Subcutaneous abdominal adipose tissue (tissue), 5 donors: ENCODE data around the gene ZBTB39.
"Not testable (repeated sequence)": the region's sequence is repeated elsewhere in the genome, so short reads cannot be mapped to it uniquely, and the experiment has no call there.

Experiments used
- H3K27ac ChIP-seq: one replicate; pipeline ENCODE4 v1.7.0; 2013; ENCODE audit warnings: low read depth, mild to moderate bottlenecking, inconsistent platforms, low read length, moderate library complexity
- H3K27me3 ChIP-seq, 5 donors: one replicate each; pipeline ENCODE4 v1.7.0; 2013; ENCODE audit warnings: low read length in 5 of 5, inconsistent platforms in 1 of 5; ENCODE audit not compliant: control insufficient read depth in 5 of 5, insufficient read depth in 4 of 5
- H3K36me3 ChIP-seq, 5 donors: one replicate each; pipeline ENCODE4 v1.7.0; 2013; ENCODE audit warnings: low read length in 5 of 5; ENCODE audit not compliant: control insufficient read depth in 5 of 5, insufficient read depth in 5 of 5
- H3K4me1 ChIP-seq, 5 donors: one replicate each; pipeline ENCODE4 v1.7.0; 2013; ENCODE audit warnings: low read length in 5 of 5, mild to moderate bottlenecking in 3 of 5, moderate library complexity in 1 of 5; ENCODE audit not compliant: control insufficient read depth in 5 of 5, insufficient read depth in 5 of 5
- H3K4me3 ChIP-seq, 5 donors: one replicate each; pipeline ENCODE4 v1.7.0; 2013; ENCODE audit warnings: low read length in 5 of 5, low read depth in 1 of 5
- H3K9ac ChIP-seq, 5 donors: one replicate each; pipeline ENCODE4 v1.7.0; 2013; ENCODE audit warnings: low read length in 5 of 5, mild to moderate bottlenecking in 4 of 5, moderate library complexity in 3 of 5
- H3K9me3 ChIP-seq, 5 donors: one replicate each; pipeline ENCODE4 v1.7.0; 2013; ENCODE audit warnings: low read length in 5 of 5; ENCODE audit not compliant: control insufficient read depth in 5 of 5
- donor health status: healthy.
- donor health status: healthy.
- donor health status: healthy.
- donor health status: healthy.
- donor health status: healthy.

The ZBTB39 gene

GRCh38 chr12:56968910-56969309, 37.4 kb downstream of the ZBTB39 start:
- not testable (repeated sequence) for H3K9me3 ChIP-seq, H3K27ac ChIP-seq, H3K4me1 ChIP-seq, H3K36me3 ChIP-seq, H3K4me3 ChIP-seq, H3K9ac ChIP-seq, H3K27me3 ChIP-seq

GRCh38 chr12:56965997-56966642, 40.2 kb downstream of the ZBTB39 start:
- H3K36me3 ChIP-seq, H3K4me3 ChIP-seq, H3K9me3 ChIP-seq, H3K9ac ChIP-seq, H3K27me3 ChIP-seq, H3K4me1 ChIP-seq, H3K27ac ChIP-seq: not testable (repeated sequence)

- H3K36me3 ChIP-seq, H3K4me1 ChIP-seq, H3K9ac ChIP-seq, H3K4me3 ChIP-seq, H3K27me3 ChIP-seq, H3K27ac ChIP-seq, H3K9me3 ChIP-seq: not testable (repeated sequence)
Measured at GRCh38 chr12:56965124-56965523, 41.2 kb downstream of the ZBTB39 start.

GRCh38 chr12:56963557-56963956, 42.8 kb downstream of the ZBTB39 start:
- H3K4me1 ChIP-seq, H3K27me3 ChIP-seq, H3K36me3 ChIP-seq, H3K9me3 ChIP-seq, H3K9ac ChIP-seq, H3K4me3 ChIP-seq, H3K27ac ChIP-seq: not testable (repeated sequence)

- H3K9ac ChIP-seq: not testable (repeated sequence)
Measured at GRCh38 chr12:56962247-56962646, 44.1 kb downstream of the ZBTB39 start.

GRCh38 chr12:56958422-56958821, 47.9 kb downstream of the ZBTB39 start:
- Histone ChIP-seq H3K9me3 (peaks cover 0 to 11% (median 9%) of the 10 kb centered on the region in 5 donors), H3K27ac (no peak overlapping the region), H3K4me3 (no peak overlapping the region), H3K27me3 (no peaks in the 10 kb centered on the region), H3K36me3 (no peaks in the 10 kb centered on the region), H3K4me1 (peaks cover 0 to 4% (median 2%) of the 10 kb centered on the region in 5 donors), H3K9ac (no peak overlapping the region)

More at GRCh38 chr12:56962247-56962646, 44.1 kb downstream of the ZBTB39 start:
- not testable (repeated sequence) for H3K36me3 ChIP-seq, H3K4me1 ChIP-seq, H3K4me3 ChIP-seq, H3K27ac ChIP-seq, H3K27me3 ChIP-seq
- peaks cover 0 to 11% (median 9%) of the 10 kb centered on the region in 5 donors for H3K9me3 ChIP-seq

GRCh38 chr12:56957229-56958052, 48.9 kb downstream of the ZBTB39 start, which contains the start of gene RDH16:
RDH16 (minus strand) TSS chr12:56957608; CDS start chr12:56957462, 146 bp downstream.
- Histone ChIP-seq H3K9me3 (peaks cover 0 to 11% (median 9%) of the 10 kb centered on the region in 5 donors), H3K4me3 (no peak within 1 kb of the TSS), H3K4me1 (peaks cover 0 to 4% (median 2%) of the 10 kb centered on the region in 5 donors), H3K9ac (no peak within 1 kb of the TSS), H3K27ac (no peak within 1 kb of the TSS), H3K36me3 (no peaks in the 10 kb centered on the region), H3K27me3 (no peaks in the 10 kb centered on the region)

- Histone ChIP-seq H3K4me3 (no peak overlapping the region), H3K9me3 (peaks cover 0 to 11% (median 9%) of the 10 kb centered on the region in 5 donors), H3K9ac (no peak overlapping the region), H3K27me3 (no peaks in the 10 kb centered on the region), H3K27ac (no peak overlapping the region), H3K4me1 (peaks cover 0 to 4% (median 2%) of the 10 kb centered on the region in 5 donors), H3K36me3 (no peaks in the 10 kb centered on the region)
Measured at GRCh38 chr12:56955631-56956256, 50.6 kb downstream of the ZBTB39 start.

- Histone ChIP-seq H3K9me3 (peaks cover 0 to 11% (median 9%) of the 10 kb centered on the region in 5 donors), H3K4me3 (no peak overlapping the region), H3K4me1 (peaks cover 0 to 4% (median 2%) of the 10 kb centered on the region in 5 donors), H3K9ac (no peak overlapping the region), H3K27ac (no peak overlapping the region), H3K36me3 (no peaks in the 10 kb centered on the region), H3K27me3 (no peaks in the 10 kb centered on the region)
Measured at GRCh38 chr12:56954958-56955355, 51.4 kb downstream of the ZBTB39 start.
